GM12874 (cell line): ENCODE measurements around the gene SPANXN2.
"Not testable (repeated sequence)": the region's sequence is repeated elsewhere in the genome, so short reads cannot be mapped to it uniquely, and the experiment has no call there.

Source experiments
- TF ChIP-seq, protein P1 (sequence below): IDR thresholded peaks from 2 replicates; pipeline ENCODE4 v1.5.1; 2011; ENCODE audit warnings: low read depth, mild to moderate bottlenecking, control low read depth, low read length, moderate library complexity; ENCODE audit not compliant: insufficient read depth

SPANXN2 gene, protein sequence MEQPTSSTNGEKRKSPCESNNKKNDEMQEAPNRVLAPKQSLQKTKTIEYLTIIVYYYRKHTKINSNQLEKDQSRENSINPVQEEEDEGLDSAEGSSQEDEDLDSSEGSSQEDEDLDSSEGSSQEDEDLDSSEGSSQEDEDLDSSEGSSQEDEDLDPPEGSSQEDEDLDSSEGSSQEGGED

DNA sequence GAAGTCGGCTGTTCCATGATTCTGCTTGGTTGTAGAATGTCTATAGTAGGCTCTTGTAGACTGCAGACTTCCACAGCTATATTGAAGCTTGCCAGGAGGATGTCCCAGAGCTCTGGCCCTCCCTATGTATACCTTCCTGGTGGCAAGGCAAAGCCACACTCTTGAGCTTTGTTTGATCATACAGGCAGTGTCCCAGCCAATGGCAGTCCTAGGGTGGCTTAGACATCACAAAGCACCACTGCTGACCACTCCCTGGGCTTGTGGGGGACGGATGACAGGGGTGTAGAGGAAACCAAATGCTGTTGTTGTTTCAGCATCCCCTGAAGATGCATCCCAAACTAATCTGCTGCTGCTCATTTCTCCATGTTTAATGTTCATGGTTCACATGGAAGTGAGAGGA, at the start of gene SPANXN2:
Gene SPANXN2 (minus strand): TSS at position 101 of the 400 bp plus-strand sequence. CDS start 84 bp downstream, at position 17.
- TF ChIP-seq, protein P1, sequence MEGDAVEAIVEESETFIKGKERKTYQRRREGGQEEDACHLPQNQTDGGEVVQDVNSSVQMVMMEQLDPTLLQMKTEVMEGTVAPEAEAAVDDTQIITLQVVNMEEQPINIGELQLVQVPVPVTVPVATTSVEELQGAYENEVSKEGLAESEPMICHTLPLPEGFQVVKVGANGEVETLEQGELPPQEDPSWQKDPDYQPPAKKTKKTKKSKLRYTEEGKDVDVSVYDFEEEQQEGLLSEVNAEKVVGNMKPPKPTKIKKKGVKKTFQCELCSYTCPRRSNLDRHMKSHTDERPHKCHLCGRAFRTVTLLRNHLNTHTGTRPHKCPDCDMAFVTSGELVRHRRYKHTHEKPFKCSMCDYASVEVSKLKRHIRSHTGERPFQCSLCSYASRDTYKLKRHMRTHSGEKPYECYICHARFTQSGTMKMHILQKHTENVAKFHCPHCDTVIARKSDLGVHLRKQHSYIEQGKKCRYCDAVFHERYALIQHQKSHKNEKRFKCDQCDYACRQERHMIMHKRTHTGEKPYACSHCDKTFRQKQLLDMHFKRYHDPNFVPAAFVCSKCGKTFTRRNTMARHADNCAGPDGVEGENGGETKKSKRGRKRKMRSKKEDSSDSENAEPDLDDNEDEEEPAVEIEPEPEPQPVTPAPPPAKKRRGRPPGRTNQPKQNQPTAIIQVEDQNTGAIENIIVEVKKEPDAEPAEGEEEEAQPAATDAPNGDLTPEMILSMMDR, result not testable (repeated sequence)

DNA sequence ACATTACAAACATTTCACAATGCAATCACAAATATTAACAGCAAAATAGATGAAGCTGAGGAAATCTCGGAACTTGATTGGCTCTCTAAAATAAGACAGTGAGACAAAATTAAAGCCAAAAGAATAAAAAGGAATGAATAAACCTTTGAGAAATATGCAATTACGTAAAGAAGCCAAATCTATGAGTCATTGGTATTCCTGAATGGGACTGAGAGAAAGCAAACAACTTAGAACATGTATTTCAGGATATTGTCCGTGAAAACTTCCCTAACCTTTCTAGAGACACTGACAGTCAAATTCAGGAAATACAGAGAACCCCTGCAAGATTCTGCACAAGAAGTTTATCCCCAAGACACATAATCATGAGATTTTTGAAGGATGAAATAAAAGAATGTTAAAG, 48.4 kb upstream of the SPANXN2 start:
- TF ChIP-seq, protein P1, result no peak

DNA sequence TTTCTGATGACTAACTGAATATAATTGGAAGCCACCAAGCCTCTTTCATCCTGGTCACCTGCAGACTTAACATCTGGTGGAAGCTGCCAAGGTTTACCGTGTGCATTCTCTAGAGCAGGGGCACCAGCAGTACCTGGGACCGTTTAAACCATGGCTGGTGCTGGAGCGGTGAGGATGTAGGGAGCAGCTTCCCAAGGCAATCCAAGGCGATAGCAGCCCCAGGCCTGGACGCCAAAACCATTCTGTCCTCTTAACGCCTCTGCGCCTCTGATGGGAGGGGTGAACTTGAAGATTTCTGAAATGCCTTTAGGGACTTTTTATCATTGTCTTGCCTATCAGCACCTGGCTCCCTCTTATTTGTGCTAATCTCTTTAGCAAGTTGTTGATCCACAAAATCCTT, 37.3 kb upstream of the SPANXN2 start:
- TF ChIP-seq, protein P1, result no peak

DNA sequence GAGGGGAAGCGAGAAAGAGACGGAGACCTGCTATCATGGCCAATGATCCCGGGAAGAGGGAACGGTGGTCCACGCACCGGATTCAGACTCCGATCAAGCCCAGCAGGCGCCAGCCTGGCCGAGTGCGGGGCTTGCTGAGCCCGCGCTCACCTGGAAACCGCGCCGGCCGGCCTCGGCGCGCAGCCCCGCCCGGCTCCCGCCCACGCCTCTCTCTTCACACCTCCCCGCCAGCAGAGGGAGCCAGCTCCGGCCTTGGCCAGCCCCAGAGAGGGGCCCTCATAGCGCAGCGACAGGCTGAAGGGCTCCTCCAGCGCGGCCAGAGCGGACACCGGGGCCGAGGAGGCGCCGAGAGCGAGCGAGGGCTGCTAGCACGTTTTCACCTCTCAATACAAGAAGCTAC, 36.8 kb upstream of the SPANXN2 start:
- TF ChIP-seq, protein P1, result no peak

DNA sequence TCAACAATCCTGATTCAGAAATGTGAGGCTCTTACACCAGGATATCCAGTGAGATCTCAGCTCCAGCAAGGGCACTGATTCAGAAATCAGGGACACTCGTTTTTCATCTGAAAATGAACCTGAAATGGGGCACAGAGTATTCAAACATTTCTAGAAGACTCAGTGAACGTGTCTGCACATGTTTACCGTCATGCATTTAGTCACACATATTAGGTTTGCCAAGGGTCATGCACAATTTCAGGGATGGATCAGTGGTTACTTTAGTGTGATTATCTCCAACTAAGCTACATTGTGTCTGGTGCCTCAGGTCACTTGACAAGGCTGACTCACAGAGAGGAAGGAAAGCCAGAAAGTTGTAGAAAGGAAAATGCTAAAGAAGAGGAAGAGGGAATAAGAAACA, 33.6 kb upstream of the SPANXN2 start:
- TF ChIP-seq, protein P1, result no peak

DNA sequence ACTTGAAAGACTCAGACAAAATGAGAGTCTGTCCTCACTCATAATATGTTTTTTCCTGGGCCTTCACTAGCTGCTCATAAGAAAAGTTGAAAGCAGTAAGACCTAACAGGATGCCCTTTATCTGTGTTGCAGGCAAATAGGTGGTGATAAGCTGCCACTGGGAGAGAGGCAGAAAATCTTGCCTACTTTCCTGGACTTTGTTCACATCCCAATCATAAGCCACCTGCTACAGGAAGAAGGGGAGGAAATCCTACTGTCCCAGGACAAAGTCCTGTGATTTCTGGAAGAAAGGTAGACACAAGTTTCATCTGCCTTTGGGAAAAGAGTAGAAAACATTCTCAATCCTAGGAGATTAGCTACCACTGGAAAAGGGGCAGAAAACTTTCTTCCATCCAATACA, 13.3 kb upstream of the SPANXN2 start:
- TF ChIP-seq, protein P1, result no peak

DNA sequence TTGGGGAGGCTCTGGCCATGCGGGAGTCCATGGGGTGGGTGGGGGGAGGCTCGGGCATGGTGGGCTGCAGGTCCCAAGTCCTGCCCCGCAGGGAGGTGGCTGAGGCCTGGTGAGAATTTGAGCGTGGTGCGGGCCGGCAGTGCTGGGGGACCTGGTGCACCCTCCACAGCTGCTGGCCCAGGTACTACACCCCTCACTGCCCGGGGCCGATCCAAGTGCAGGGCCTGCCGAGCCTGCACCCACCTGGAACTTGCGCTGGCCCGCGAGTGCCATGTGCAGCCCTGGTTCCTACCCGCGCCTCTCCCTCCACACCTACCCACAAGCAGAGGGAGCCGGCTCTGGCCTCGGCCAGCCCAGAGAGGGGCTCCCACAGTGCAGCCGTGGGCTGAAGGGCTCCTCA, 5.7 kb upstream of the SPANXN2 start:
- TF ChIP-seq, protein P1, result no peak
